Endothelial cell of umbilical vein (primary cell): Measurements from ENCODE around the gene CYP2E1. TPM values are rescaled to one million over a fixed set of nuclear protein-coding genes. Genes with fewer than 3 reads are reported as not detected.

Source experiments
- BruUV-seq: library from RNA; stranded (reverse); fragments of 400-500 nt; replicated peaks from 2 replicates; lab custom pipeline; 2021; lab: Mats Ljungman, UMichigan
- CTCF ChIA-PET: fragments of 300-600, 350-600 bp; sonication (Branson Sonifier 250); formaldehyde crosslinking; loops from one replicate; lab custom pipeline; 2021; ENCODE audit warnings: antibody characterized with exemption, inconsistent platforms; lab: Charles Lee
- POLR2A ChIA-PET: fragments of 300-600, 350-600 bp; sonication (Branson Sonifier 250); formaldehyde crosslinking; loops from one replicate; lab custom pipeline; 2021; ENCODE audit warnings: antibody characterized with exemption, inconsistent platforms; lab: Charles Lee
- DNase-seq: peaks from one replicate; pipeline ENCODE4 v3.0.0-alpha.2; 2011; ENCODE audit warnings: low read depth, low spot score
- FAIRE-seq: peaks from 2 replicates; lab custom pipeline; 2011; peaks lifted over from hg19 to GRCh38; lab: Jason Lieb, UNC
- H2AFZ ChIP-seq: 2 replicates; pipeline ENCODE4 v1.6.0; 2012; ENCODE audit warnings: low read depth, low read length, control low read depth, inconsistent platforms
- H3K27ac ChIP-seq: 2 replicates; pipeline ENCODE4 v1.5.1; 2011; ENCODE audit warnings: low read depth, mild to moderate bottlenecking, control low read depth, low read length, moderate library complexity; ENCODE audit not compliant: insufficient read depth
- H3K27me3 ChIP-seq, 2 experiments: 2 replicates each; pipeline versions ENCODE4 v1.6.0 to v1.6.1; 2011; ENCODE audit warnings: low read length in 2 of 2, mixed read lengths in 1 of 2; ENCODE audit not compliant: control insufficient read depth in 2 of 2, insufficient read depth in 2 of 2
- H3K36me3 ChIP-seq, 2 experiments: 2 replicates in 1 of 2; 3 replicates in 1 of 2; pipeline ENCODE4 v1.5.1; 2011; ENCODE audit warnings: low read length in 2 of 2, mild to moderate bottlenecking in 1 of 2, moderate library complexity in 1 of 2; ENCODE audit not compliant: control insufficient read depth in 2 of 2, insufficient read depth in 2 of 2; ENCODE audit errors: extremely low read depth in 1 of 2
- H3K4me1 ChIP-seq: 3 replicates; pipeline ENCODE4 v1.5.1; 2011; ENCODE audit warnings: mild to moderate bottlenecking, low read length; ENCODE audit not compliant: control insufficient read depth, insufficient read depth; ENCODE audit errors: extremely low read depth
- H3K4me2 ChIP-seq: 2 replicates; pipeline ENCODE4 v1.6.1; 2011; ENCODE audit warnings: low read length, control low read depth, mixed read lengths; ENCODE audit not compliant: insufficient read depth
- H3K4me3 ChIP-seq, 3 experiments: fragments of 200-600 bp in 1 of 3; sonication (generic), shearing (Covaris generic) in 1 of 3; replicated peaks in 1 of 3; 2 replicates each; pipeline ENCODE4 v1.5.1; 2011 to 2016; ENCODE audit warnings: control low read depth in 3 of 3, low read length in 3 of 3, mild to moderate bottlenecking in 2 of 3, inconsistent platforms in 1 of 3, low read depth in 1 of 3, moderate library complexity in 1 of 3; ENCODE audit not compliant: insufficient read depth in 1 of 3
- H3K79me2 ChIP-seq: 2 replicates; pipeline ENCODE4 v1.6.0; 2012; ENCODE audit warnings: low read length, inconsistent platforms; ENCODE audit not compliant: control insufficient read depth, insufficient read depth
- H3K9ac ChIP-seq: replicated peaks from 2 replicates; pipeline ENCODE3; 2011; ENCODE audit warnings: low read length, control low read depth; ENCODE audit not compliant: insufficient read depth; ENCODE audit errors: extremely low read depth
- H3K9me1 ChIP-seq: replicated peaks from 3 replicates; pipeline ENCODE4 v1.6.0; 2011; ENCODE audit warnings: mild to moderate bottlenecking, low read length; ENCODE audit not compliant: control insufficient read depth, insufficient read depth; ENCODE audit errors: extremely low read depth
- H3K9me3 ChIP-seq: replicated peaks from 2 replicates; pipeline ENCODE4 v1.5.1; 2012; ENCODE audit warnings: low read length, inconsistent platforms; ENCODE audit not compliant: control insufficient read depth, insufficient read depth
- H4K20me1 ChIP-seq: replicated peaks from 2 replicates; pipeline ENCODE3; 2011; ENCODE audit warnings: mild to moderate bottlenecking, low read length; ENCODE audit not compliant: control insufficient read depth, insufficient read depth; ENCODE audit errors: extremely low read depth
- EZH2 ChIP-seq: IDR thresholded peaks from 2 replicates; pipeline ENCODE4 v1.6.1; 2012; ENCODE audit warnings: borderline replicate concordance, low read depth, mild to moderate bottlenecking, moderate library complexity, low read length, inconsistent platforms; ENCODE audit not compliant: severe bottlenecking
- FOS ChIP-seq: IDR thresholded peaks from 2 replicates; pipeline ENCODE4 v1.6.1; 2011; ENCODE audit warnings: mild to moderate bottlenecking, low read length, moderate library complexity, borderline replicate concordance; ENCODE audit not compliant: insufficient read depth
- GATA2 ChIP-seq: IDR thresholded peaks from 2 replicates; pipeline ENCODE4 v1.7.0; 2011; ENCODE audit warnings: low read depth, mild to moderate bottlenecking, moderate library complexity, mixed read lengths, low read length; ENCODE audit not compliant: insufficient read length, insufficient read depth
- JUN ChIP-seq: IDR thresholded peaks from 2 replicates; pipeline ENCODE4 v1.6.1; 2011; ENCODE audit warnings: borderline replicate concordance, low read depth; ENCODE audit not compliant: insufficient read length, insufficient read depth
- MYC ChIP-seq: IDR thresholded peaks from one replicate; pipeline ENCODE4 v1.6.1; 2011; ENCODE audit warnings: mild to moderate bottlenecking, low read depth, low read length
- POLR2A ChIP-seq: IDR thresholded peaks from 2 replicates; pipeline ENCODE4 v1.6.1; 2012; ENCODE audit warnings: low read depth, mild to moderate bottlenecking, control low read depth, low read length
- POLR2AphosphoS5 ChIP-seq: IDR thresholded peaks from 2 replicates; pipeline ENCODE4 v1.6.1; 2012; ENCODE audit warnings: low read depth, mild to moderate bottlenecking, control low read depth, low read length, moderate library complexity; ENCODE audit not compliant: insufficient read depth
- dilution Hi-C: fragments of 300-500 bp; cut with MboI; formaldehyde crosslinking; loops from one replicate; pipeline ENCODE4 v1.15.0; 2019; ENCODE audit warnings: low sequenced_read_pairs; ENCODE audit not compliant: extremely low pct_ligation_motif_present
- intact Hi-C: fragments of 100-400 bp; cut with micrococcal nuclease; formaldehyde crosslinking; loops from one replicate; pipeline ENCODE4 v1.10.0; 2022
- polyA plus RNA-seq, 4 experiments: library from polyadenylated mRNA; depleted of rRNA in 3 of 4; stranded (reverse) in 3 of 4; unstranded in 1 of 4; fragments of >200 nt; gene quantifications; 2 replicates each; pipeline versions ENCODE4 v1.2.1 to v1.2.3, GENCODE V29; 2011 to 2012; ENCODE audit warnings: missing spikeins in 1 of 4
- total RNA-seq: library from RNA; stranded (reverse); gene quantifications from 2 replicates; pipeline ENCODE4 v1.2.3, GENCODE V29; 2021
- TF ChIP-seq, protein P1 (sequence below), 2 donors: IDR thresholded peaks; 1 replicate in 1 of 2; 2 replicates in 1 of 2; pipeline ENCODE4 v1.5.1; 2011; ENCODE audit warnings: low read length in 2 of 2, mild to moderate bottlenecking in 2 of 2, moderate library complexity in 2 of 2, control low read depth in 1 of 2, inconsistent platforms in 1 of 2, low read depth in 1 of 2; ENCODE audit not compliant: insufficient read depth in 1 of 2; ENCODE audit errors: extremely low read depth in 1 of 2
- TF ChIP-seq, protein P2 (sequence below): IDR thresholded peaks from 2 replicates; pipeline ENCODE4 v1.6.1; 2011; ENCODE audit not compliant: insufficient read depth, insufficient read length

CYP2E1 gene
- total and polyA plus RNA-seq, 2 donors (not counting 3 experiments of a cell fraction or from before 2014, with no cell fraction given), result 0.08 TPM; not detected in 1

GRCh38 chr10:133520193-133520738 lies 6.9 kb upstream of the CYP2E1 start:
- FAIRE-seq, result no peak
- intact Hi-C loops, result loop anchor here (1.0 to 2.0 kb wide), 2 partner anchors 83 to 191 kb away; no protein-coding TSS in a partner anchor

More at GRCh38 chr10:133520193-133520738, 6.9 kb upstream of the CYP2E1 start:
- H3K27me3 ChIP-seq, result peaks cover 0 to 5% of the 10 kb centered on the region in 2 experiments
- H3K4me1 ChIP-seq, result no peaks in the 10 kb centered on the region
- DNase-seq, result peak; percentile 47
- H2AFZ ChIP-seq, result peak overlapping the region; percentile 71
- H3K36me3 ChIP-seq, result no peaks in the 10 kb centered on the region
- dilution Hi-C loops, result no loop called here
- no peaks in the 10 kb centered on the region for H3K79me2 ChIP-seq
- H3K27ac ChIP-seq, result no peak overlapping the region
- no peak for TF ChIP-seq POLR2A
- TF ChIP-seq POLR2AphosphoS5, result peak; percentile 17
- TF ChIP-seq GATA2, result no peak
- TF ChIP-seq JUN, result no peak
- TF ChIP-seq FOS, result no peak
- TF ChIP-seq, protein P1, sequence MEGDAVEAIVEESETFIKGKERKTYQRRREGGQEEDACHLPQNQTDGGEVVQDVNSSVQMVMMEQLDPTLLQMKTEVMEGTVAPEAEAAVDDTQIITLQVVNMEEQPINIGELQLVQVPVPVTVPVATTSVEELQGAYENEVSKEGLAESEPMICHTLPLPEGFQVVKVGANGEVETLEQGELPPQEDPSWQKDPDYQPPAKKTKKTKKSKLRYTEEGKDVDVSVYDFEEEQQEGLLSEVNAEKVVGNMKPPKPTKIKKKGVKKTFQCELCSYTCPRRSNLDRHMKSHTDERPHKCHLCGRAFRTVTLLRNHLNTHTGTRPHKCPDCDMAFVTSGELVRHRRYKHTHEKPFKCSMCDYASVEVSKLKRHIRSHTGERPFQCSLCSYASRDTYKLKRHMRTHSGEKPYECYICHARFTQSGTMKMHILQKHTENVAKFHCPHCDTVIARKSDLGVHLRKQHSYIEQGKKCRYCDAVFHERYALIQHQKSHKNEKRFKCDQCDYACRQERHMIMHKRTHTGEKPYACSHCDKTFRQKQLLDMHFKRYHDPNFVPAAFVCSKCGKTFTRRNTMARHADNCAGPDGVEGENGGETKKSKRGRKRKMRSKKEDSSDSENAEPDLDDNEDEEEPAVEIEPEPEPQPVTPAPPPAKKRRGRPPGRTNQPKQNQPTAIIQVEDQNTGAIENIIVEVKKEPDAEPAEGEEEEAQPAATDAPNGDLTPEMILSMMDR (IDR thresholded peaks at IDR 0.05; ENCODE audit: extremely low read depth in 1 of 2, insufficient read depth in 1 of 2, low read depth in 1 of 2, low read length in 2 of 2), result peak; percentile 82 to 93
- TF ChIP-seq, protein P2, sequence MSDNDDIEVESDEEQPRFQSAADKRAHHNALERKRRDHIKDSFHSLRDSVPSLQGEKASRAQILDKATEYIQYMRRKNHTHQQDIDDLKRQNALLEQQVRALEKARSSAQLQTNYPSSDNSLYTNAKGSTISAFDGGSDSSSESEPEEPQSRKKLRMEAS, result no peak
- TF ChIP-seq EZH2, result no peak
- TF ChIP-seq MYC, result no peak
- ChIA-PET CTCF (interaction anchor here (1.0 to 1.4 kb wide), 4 partner anchors 11 to 191 kb away, joined by 4 to 7 read pairs (median 6); no protein-coding TSS in a partner anchor), POLR2A (no interaction called here)
- H3K4me3 ChIP-seq, result peak overlapping the region in 2 of 3 experiments; percentile 18 to 37
- H4K20me1 ChIP-seq, result no peaks in the 10 kb centered on the region
- peak overlapping the region; percentile 62 for H3K4me2 ChIP-seq
- no peaks in the 10 kb centered on the region for H3K9me1 ChIP-seq
- H3K9ac ChIP-seq, result no peak overlapping the region
- H3K9me3 ChIP-seq, result no peaks in the 10 kb centered on the region
- BruUV-seq, result no TSS peak
